HepG2 (cell line): ENCODE data around the gene HHIPL1. TPM values are rescaled to one million over a fixed set of nuclear protein-coding genes. Genes with fewer than 3 reads are reported as not detected.

Experiments used
- BRF2 ChIP-seq: sonication (generic); formaldehyde crosslinking; IDR thresholded peaks from 2 replicates; pipeline ENCODE4 v1.8.1; 2022; ENCODE audit warnings: mild to moderate bottlenecking, missing genetic modification reagents
- CHD2 ChIP-seq: IDR thresholded peaks from 2 replicates; pipeline ENCODE4 v1.6.1; 2011; ENCODE audit warnings: low read depth, low read length, improper control_type of control experiment
- HES4 ChIP-seq: sonication (generic); formaldehyde crosslinking; IDR thresholded peaks from 2 replicates; pipeline ENCODE4 v1.9.0; 2021; ENCODE audit warnings: mild to moderate bottlenecking, missing genetic modification reagents, borderline replicate concordance
- IKZF1 ChIP-seq: fragments of 450-650 bp; IDR thresholded peaks from 2 replicates; pipeline ENCODE4 v1.7.1; 2016
- KDM1A ChIP-seq: IDR thresholded peaks from 2 replicates; pipeline ENCODE4 v1.6.1; 2016; ENCODE audit warnings: missing compliant biosample characterization
- KDM5B ChIP-seq: sonication (generic); formaldehyde crosslinking; IDR thresholded peaks from 2 replicates; pipeline ENCODE4 v1.4.0; 2020; ENCODE audit warnings: missing genetic modification reagents, mild to moderate bottlenecking, borderline replicate concordance
- MNT ChIP-seq: fragments of 450-650 bp; IDR thresholded peaks from 2 replicates; pipeline ENCODE4 v1.6.1; 2016
- NKX3-1 ChIP-seq: sonication (generic); formaldehyde crosslinking; IDR thresholded peaks from 2 replicates; pipeline ENCODE4 v1.5.0; 2020; ENCODE audit warnings: missing genetic modification reagents
- PHB2 ChIP-seq: fragments of 450-650 bp; IDR thresholded peaks from 2 replicates; pipeline ENCODE4 v1.6.1; 2018; ENCODE audit not compliant: partially characterized antibody
- PHF5A ChIP-seq: IDR thresholded peaks from one replicate; pipeline ENCODE4 v1.6.1; 2018; ENCODE audit warnings: low read depth, missing genetic modification reagents; ENCODE audit not compliant: unreplicated experiment
- PHF8 ChIP-seq: sonication (generic); formaldehyde crosslinking; IDR thresholded peaks from 2 replicates; pipeline ENCODE4 v1.5.0; 2020; ENCODE audit warnings: missing genetic modification reagents
- POLR2AphosphoS2 ChIP-seq: IDR thresholded peaks from 2 replicates; pipeline ENCODE4 v1.6.1; 2011; ENCODE audit warnings: low read depth, low read length, improper control_type of control experiment
- SMYD3 ChIP-seq: sonication (generic); formaldehyde crosslinking; IDR thresholded peaks from 2 replicates; pipeline ENCODE4 v1.8.1; 2023; ENCODE audit warnings: mild to moderate bottlenecking, missing genetic modification reagents
- TCF12 ChIP-seq, 2 experiments: fragments of 450-650 bp in 1 of 2; sonication (generic) in 1 of 2; formaldehyde crosslinking in 1 of 2; IDR thresholded peaks; 2 replicates each; pipeline versions ENCODE4 v1.6.1 to v1.8.0; 2017 to 2022; ENCODE audit warnings: antibody characterized with exemption in 1 of 2, mild to moderate bottlenecking in 1 of 2, missing genetic modification reagents in 1 of 2, moderate library complexity in 1 of 2
- TEAD3 ChIP-seq: optimal IDR thresholded peaks from 2 replicates; pipeline ENCODE3; 2016; ENCODE audit warnings: borderline replicate concordance
- THYN1 ChIP-seq: sonication (generic); formaldehyde crosslinking; IDR thresholded peaks from 2 replicates; pipeline ENCODE4 v1.8.1; 2023; ENCODE audit warnings: low read depth, mild to moderate bottlenecking, moderate library complexity, missing genetic modification reagents, borderline replicate concordance
- YEATS4 ChIP-seq: sonication (generic); formaldehyde crosslinking; IDR thresholded peaks from 2 replicates; pipeline ENCODE4 v1.4.0; 2020; ENCODE audit warnings: missing genetic modification reagents, borderline replicate concordance
- ZBTB26 ChIP-seq: IDR thresholded peaks from 2 replicates; pipeline ENCODE4 v1.6.1; 2016; ENCODE audit warnings: missing compliant biosample characterization, missing genetic modification reagents, borderline replicate concordance
- ZBTB37 ChIP-seq: sonication (generic); formaldehyde crosslinking; IDR thresholded peaks from 2 replicates; pipeline ENCODE4 v1.4.0; 2020; ENCODE audit warnings: mild to moderate bottlenecking, missing genetic modification reagents
- ZBTB7A ChIP-seq: sonication (generic); formaldehyde crosslinking; IDR thresholded peaks from 2 replicates; pipeline ENCODE4 v1.8.0; 2022; ENCODE audit warnings: mild to moderate bottlenecking, missing genetic modification reagents
- ZNF17 ChIP-seq: sonication (generic); formaldehyde crosslinking; IDR thresholded peaks from 2 replicates; pipeline ENCODE4 v1.5.0; 2020; ENCODE audit warnings: mild to moderate bottlenecking, missing genetic modification reagents
- ZNF329 ChIP-seq: sonication (generic); formaldehyde crosslinking; IDR thresholded peaks from 2 replicates; pipeline ENCODE4 v1.9.0; 2021; ENCODE audit warnings: low read depth, mild to moderate bottlenecking, missing genetic modification reagents
- ZNF44 ChIP-seq: sonication (generic); formaldehyde crosslinking; IDR thresholded peaks from 2 replicates; pipeline ENCODE4 v1.5.1; 2020; ENCODE audit warnings: mild to moderate bottlenecking, missing genetic modification reagents
- ZNF546 ChIP-seq: sonication (generic); formaldehyde crosslinking; conservative IDR thresholded peaks from 2 replicates; pipeline ENCODE4 v1.8.1; 2023; ENCODE audit warnings: mild to moderate bottlenecking, missing genetic modification reagents
- ZNF773 ChIP-seq: sonication (generic); formaldehyde crosslinking; IDR thresholded peaks from 2 replicates; pipeline ENCODE4 v1.4.0; 2020; ENCODE audit warnings: missing genetic modification reagents, borderline replicate concordance
- ZUFSP ChIP-seq: sonication (generic); formaldehyde crosslinking; IDR thresholded peaks from 2 replicates; pipeline ENCODE4 v1.9.0; 2021; ENCODE audit warnings: missing genetic modification reagents, mild to moderate bottlenecking, borderline replicate concordance
- polyA plus RNA-seq, 8 experiments: library from polyadenylated mRNA; depleted of rRNA in 3 of 8; stranded (reverse) in 7 of 8; unstranded in 1 of 8; fragments of >200 nt; fragmentation: Illumina TruSeq in 4 of 8; extraction: Trizol in 4 of 8; gene quantifications; 2 replicates each; pipeline versions ENCODE4 v1.2.1 to v1.2.3, GENCODE V29; 2011 to 2016; ENCODE audit warnings: low read depth in 4 of 8, missing spikeins in 1 of 8, mixed read lengths in 1 of 8; ENCODE audit not compliant: insufficient read depth in 1 of 8
- total RNA-seq, 5 experiments: library from RNA; depleted of rRNA; stranded (reverse); fragments of >200 nt; fragmentation: Illumina TruSeq; extraction: Trizol; gene quantifications; 2 replicates each; pipeline ENCODE4 v1.2.3, GENCODE V29; 2016; ENCODE audit warnings: low read depth in 1 of 5

Gene HHIPL1
- total and polyA plus RNA-seq, 2 of the 13 experiments (the other 11 are each of a cell fraction or from before 2014, with no cell fraction given): not detected

DNA sequence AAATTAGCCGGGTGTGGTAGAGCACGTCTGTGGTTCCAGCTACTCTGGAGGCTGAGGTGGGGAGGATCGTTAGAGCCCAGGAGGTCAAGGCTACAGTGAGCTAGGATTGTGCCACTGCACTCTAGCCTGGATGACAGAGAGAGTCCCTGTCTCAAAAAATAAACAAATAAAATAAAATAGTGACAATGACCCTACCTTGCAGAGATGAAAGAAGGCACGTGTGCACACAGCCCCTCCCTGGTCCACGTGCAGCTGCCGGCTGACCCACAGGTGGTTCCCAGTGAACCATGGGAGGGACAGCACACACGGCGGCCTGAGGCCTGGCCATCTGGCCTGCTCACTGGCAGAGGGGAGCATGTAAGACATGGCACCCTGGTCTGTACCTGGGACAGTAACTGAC lies 4.7 kb downstream of the HHIPL1 start (continued):
- no peak for TF ChIP-seq ZNF44 (CRISPR knock-in tag)
- TF ChIP-seq PHF5A: no peak
- TF ChIP-seq BRF2 (CRISPR knock-in tag): no peak
- no peak for TF ChIP-seq TCF12 (IDR thresholded peaks at IDR 0.05)
- no peak for TF ChIP-seq TCF12 (CRISPR knock-in tag; IDR thresholded peaks at IDR 0.05)
- TF ChIP-seq POLR2AphosphoS2: no peak
- TF ChIP-seq ZBTB26 (CRISPR knock-in tag): no peak
- TF ChIP-seq PHB2: no peak
- no peak for TF ChIP-seq IKZF1
- no peak for TF ChIP-seq TEAD3
- TF ChIP-seq ZBTB37 (CRISPR knock-in tag): no peak
- no peak for TF ChIP-seq ZNF546 (CRISPR knock-in tag)
- peak; percentile 37; the same call in 1 of the 2 replicates for TF ChIP-seq YEATS4 (CRISPR knock-in tag)
- no peak for TF ChIP-seq CHD2
- no peak for TF ChIP-seq ZNF773 (CRISPR knock-in tag)
- TF ChIP-seq KDM1A (CRISPR knock-in tag): no peak
- no peak for TF ChIP-seq HES4
- TF ChIP-seq SMYD3 (CRISPR knock-in tag): no peak
- TF ChIP-seq PHF8 (CRISPR knock-in tag): no peak
- no peak for TF ChIP-seq ZNF17
- TF ChIP-seq NKX3-1 (CRISPR knock-in tag): no peak
- peak; percentile 82 for TF ChIP-seq MNT
- TF ChIP-seq ZBTB7A (CRISPR knock-in tag): no peak
- TF ChIP-seq THYN1 (CRISPR knock-in tag): no peak
- no peak for TF ChIP-seq ZUFSP (CRISPR knock-in tag)
- no peak for TF ChIP-seq KDM5B (CRISPR knock-in tag)
- no peak for TF ChIP-seq ZNF329 (CRISPR knock-in tag)
